Mononuclear cell (primary cell): Measurements from ENCODE around the gene UCK1. TPM values are rescaled to one million over a fixed set of nuclear protein-coding genes. Genes with fewer than 3 reads are reported as not detected.

ENCODE experiments used
- total RNA-seq: library from RNA; depleted of rRNA; stranded (reverse); fragments of >200 nt; gene quantifications from one replicate; pipeline ENCODE4 v1.2.3, GENCODE V29; 2012

The UCK1 gene
- total RNA-seq, 1 donor: 12.9 TPM

Other genes starting within 250 kb of the UCK1 start
- 0.52 TPM for gene PLPP7, start 241.5 kb downstream of the UCK1 start, total RNA-seq
- gene PRRC2B, start 137.2 kb downstream of the UCK1 start, total RNA-seq: 86.0 TPM
- gene POMT1, start 28.3 kb downstream of the UCK1 start, total RNA-seq: 18.9 TPM
- not detected for gene PRRT1B, start 14.3 kb upstream of the UCK1 start, total RNA-seq
- gene RAPGEF1, start 208.8 kb upstream of the UCK1 start, total RNA-seq: 119 TPM